ENCODE data around the gene NIM1K. TPM values are rescaled to one million over a fixed set of nuclear protein-coding genes. Genes with fewer than 3 reads are reported as not detected.

NIM1K gene
- polyA plus RNA-seq, 3 donors: 0.13 TPM; not detected in 2

DNA sequence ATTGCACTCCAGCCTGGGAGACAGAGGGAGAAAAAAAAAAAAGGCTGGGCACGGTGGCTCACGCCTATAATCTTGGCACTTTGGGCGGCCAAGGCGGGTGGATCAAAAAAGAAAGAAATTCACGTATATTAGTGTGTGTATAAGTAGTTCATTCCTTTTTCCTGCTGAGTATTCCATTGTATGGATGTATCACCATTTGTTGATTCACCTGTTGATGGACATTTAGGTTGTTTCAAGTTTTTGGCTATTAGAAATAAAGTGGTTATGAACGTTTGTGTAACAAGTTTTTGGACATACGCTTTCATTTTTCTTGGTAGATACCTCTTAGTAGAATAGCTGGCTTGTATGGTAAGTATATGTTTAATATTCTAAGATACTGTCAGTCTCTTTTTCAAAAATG, 42.8 kb upstream of the NIM1K start:
- intact Hi-C loops (cut with micrococcal nuclease): no loop called here
- Histone ChIP-seq H3K4me3 (replicated peaks in 1 of 3; ENCODE audit: low read depth in 2 of 3, low read length in 3 of 3) (no peak overlapping the region), H3K9me3 (replicated peaks in 1 of 2; ENCODE audit: control insufficient read depth in 1 of 2, insufficient read depth in 1 of 2, low read length in 2 of 2) (no peaks in the 10 kb centered on the region), H4K20me1 (ENCODE audit: insufficient read depth, low read length) (no peaks in the 10 kb centered on the region), H3K4me1 (ENCODE audit: control insufficient read depth in 1 of 2, insufficient read depth in 2 of 2, low read length in 2 of 2) (no peaks in the 10 kb centered on the region), H3K36me3 (replicated peaks in 1 of 2; ENCODE audit: control insufficient read depth in 1 of 2, insufficient read depth in 2 of 2, low read length in 2 of 2) (peaks cover 18 to 71% of the 10 kb centered on the region in 2 donors), H3K9ac (ENCODE audit: insufficient read depth, low read length, poor library complexity, severe bottlenecking) (no peak overlapping the region), H2AFZ (ENCODE audit: insufficient read depth, low read depth, low read length, poor library complexity, severe bottlenecking) (no peak overlapping the region), H3K27me3 (ENCODE audit: control insufficient read depth in 2 of 2, insufficient read depth in 2 of 2, low read length in 2 of 2) (no peaks in the 10 kb centered on the region), H3K27ac (ENCODE audit: low read depth in 1 of 2, low read length in 2 of 2) (no peak overlapping the region), H3K4me2 (replicated peaks; ENCODE audit: extremely low read depth, low read length, poor library complexity, severe bottlenecking) (no peak overlapping the region), H3K79me2 (ENCODE audit: insufficient read depth, low read length) (peaks cover 39% of the 10 kb centered on the region)
- no peaks in the 10 kb centered on the region for H3K27me3 Mint-ChIP-seq (ENCODE audit: low read depth in 3 of 3)
- WGBS (ENCODE audit: insufficient coverage): 100% methylated on average over 4 of the region's 7 CpGs
- H3K4me3 Mint-ChIP-seq: no peak overlapping the region
- TF ChIP-seq, protein P1, sequence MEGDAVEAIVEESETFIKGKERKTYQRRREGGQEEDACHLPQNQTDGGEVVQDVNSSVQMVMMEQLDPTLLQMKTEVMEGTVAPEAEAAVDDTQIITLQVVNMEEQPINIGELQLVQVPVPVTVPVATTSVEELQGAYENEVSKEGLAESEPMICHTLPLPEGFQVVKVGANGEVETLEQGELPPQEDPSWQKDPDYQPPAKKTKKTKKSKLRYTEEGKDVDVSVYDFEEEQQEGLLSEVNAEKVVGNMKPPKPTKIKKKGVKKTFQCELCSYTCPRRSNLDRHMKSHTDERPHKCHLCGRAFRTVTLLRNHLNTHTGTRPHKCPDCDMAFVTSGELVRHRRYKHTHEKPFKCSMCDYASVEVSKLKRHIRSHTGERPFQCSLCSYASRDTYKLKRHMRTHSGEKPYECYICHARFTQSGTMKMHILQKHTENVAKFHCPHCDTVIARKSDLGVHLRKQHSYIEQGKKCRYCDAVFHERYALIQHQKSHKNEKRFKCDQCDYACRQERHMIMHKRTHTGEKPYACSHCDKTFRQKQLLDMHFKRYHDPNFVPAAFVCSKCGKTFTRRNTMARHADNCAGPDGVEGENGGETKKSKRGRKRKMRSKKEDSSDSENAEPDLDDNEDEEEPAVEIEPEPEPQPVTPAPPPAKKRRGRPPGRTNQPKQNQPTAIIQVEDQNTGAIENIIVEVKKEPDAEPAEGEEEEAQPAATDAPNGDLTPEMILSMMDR (IDR thresholded peaks at IDR 0.05): no peak
- no peaks in the 10 kb centered on the region for H3K4me1 Mint-ChIP-seq
- H3K27ac Mint-ChIP-seq: no peak overlapping the region
- H3K9me3 Mint-ChIP-seq: peaks cover 0 to 2% (median 0%) of the 10 kb centered on the region in 7 donors
- H3K36me3 Mint-ChIP-seq: peaks cover 30 to 68% of the 10 kb centered on the region in 2 donors
- no peak for DNase-seq

DNA sequence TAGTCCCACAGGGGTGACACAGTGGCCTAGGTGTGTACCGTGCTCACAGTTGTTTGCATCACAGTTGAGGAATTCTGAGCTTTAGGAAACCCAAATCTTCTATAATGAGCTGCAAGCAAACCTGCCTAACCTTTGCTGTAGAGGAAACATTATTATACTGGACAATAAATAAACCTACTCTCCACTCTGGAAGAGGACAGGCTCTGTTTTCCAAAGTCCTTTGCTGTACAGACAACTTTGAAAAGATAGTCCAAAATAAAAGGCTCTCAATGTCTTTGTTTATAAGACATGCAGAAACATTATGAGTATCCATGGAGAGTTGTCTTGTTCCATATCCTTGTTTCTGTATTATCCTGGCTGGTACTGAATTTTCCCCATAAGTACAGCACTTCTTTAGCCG, 42.0 kb upstream of the NIM1K start:
- H3K4me1 Mint-ChIP-seq: no peaks in the 10 kb centered on the region
- peaks cover 25 to 60% of the 10 kb centered on the region in 2 donors for H3K36me3 Mint-ChIP-seq
- Histone ChIP-seq H2AFZ (ENCODE audit: insufficient read depth, low read depth, low read length, poor library complexity, severe bottlenecking) (no peak overlapping the region), H3K4me1 (ENCODE audit: control insufficient read depth in 1 of 2, insufficient read depth in 2 of 2, low read length in 2 of 2) (no peaks in the 10 kb centered on the region), H3K79me2 (ENCODE audit: insufficient read depth, low read length) (peaks cover 33% of the 10 kb centered on the region), H3K9ac (ENCODE audit: insufficient read depth, low read length, poor library complexity, severe bottlenecking) (no peak overlapping the region), H3K27ac (ENCODE audit: low read depth in 1 of 2, low read length in 2 of 2) (no peak overlapping the region), H3K4me3 (replicated peaks in 1 of 3; ENCODE audit: low read depth in 2 of 3, low read length in 3 of 3) (no peak overlapping the region), H3K27me3 (ENCODE audit: control insufficient read depth in 2 of 2, insufficient read depth in 2 of 2, low read length in 2 of 2) (no peaks in the 10 kb centered on the region), H3K9me3 (replicated peaks in 1 of 2; ENCODE audit: control insufficient read depth in 1 of 2, insufficient read depth in 1 of 2, low read length in 2 of 2) (no peaks in the 10 kb centered on the region), H3K4me2 (replicated peaks; ENCODE audit: extremely low read depth, low read length, poor library complexity, severe bottlenecking) (no peak overlapping the region), H4K20me1 (ENCODE audit: insufficient read depth, low read length) (no peaks in the 10 kb centered on the region), H3K36me3 (replicated peaks in 1 of 2; ENCODE audit: control insufficient read depth in 1 of 2, insufficient read depth in 2 of 2, low read length in 2 of 2) (peaks cover 13 to 67% of the 10 kb centered on the region in 2 donors)
- DNase-seq: no peak
- H3K9me3 Mint-ChIP-seq: peaks cover 0 to 2% (median 0%) of the 10 kb centered on the region in 7 donors
- no peaks in the 10 kb centered on the region for H3K27me3 Mint-ChIP-seq (ENCODE audit: low read depth in 3 of 3)
- TF ChIP-seq, protein P1 (IDR thresholded peaks at IDR 0.05): no peak
- no peak overlapping the region for H3K27ac Mint-ChIP-seq
- intact Hi-C loops (cut with micrococcal nuclease): no loop called here
- no peak overlapping the region for H3K4me3 Mint-ChIP-seq
- WGBS (ENCODE audit: insufficient coverage): 88% methylated on average over 1 of the region's 2 CpGs

Measured in CD14-positive monocyte (primary cell).